OCI-LY1 (cell line): ENCODE measurements around the gene TNRC6C.
"Not testable (repeated sequence)": the region's sequence is repeated elsewhere in the genome, so short reads cannot be mapped to it uniquely, and the experiment has no call there.

Experiments
- H2AFZ ChIP-seq: fragments of 200-600 bp; sonication (generic), shearing (Covaris generic); 2 replicates; pipeline ENCODE4 v1.6.0; 2014; ENCODE audit warnings: antibody characterized with exemption, mild to moderate bottlenecking, low read length
- H3F3A ChIP-seq: fragments of 200-600 bp; sonication (generic), shearing (Covaris generic); 2 replicates; pipeline ENCODE4 v1.6.0; 2014; ENCODE audit warnings: mild to moderate bottlenecking, antibody characterized with exemption, low read length, moderate library complexity; ENCODE audit not compliant: insufficient read depth
- H3K27ac ChIP-seq: fragments of 200-600 bp; sonication (generic); 2 replicates; pipeline ENCODE4 v1.5.1; 2014; ENCODE audit warnings: low read length, mixed run types, mild to moderate bottlenecking, low read depth; ENCODE audit not compliant: poor library complexity, severe bottlenecking
- H3K27me3 ChIP-seq: fragments of 200-600 bp; sonication (generic); 2 replicates; pipeline ENCODE4 v1.6.0; 2014; ENCODE audit warnings: antibody characterized with exemption, mild to moderate bottlenecking, low read length, moderate library complexity; ENCODE audit not compliant: insufficient read depth
- H3K36me3 ChIP-seq: fragments of 200-600 bp; sonication (generic); 2 replicates; pipeline ENCODE4 v1.6.1; 2014; ENCODE audit warnings: mild to moderate bottlenecking, antibody characterized with exemption, low read length, moderate library complexity, mixed read lengths; ENCODE audit not compliant: insufficient read depth
- H3K4me1 ChIP-seq: fragments of 200-600 bp; sonication (generic); 2 replicates; pipeline ENCODE4 v1.5.1; 2014; ENCODE audit warnings: mild to moderate bottlenecking, low read length, moderate library complexity; ENCODE audit not compliant: insufficient read depth, severe bottlenecking
- H3K4me2 ChIP-seq: fragments of 200-600 bp; sonication (generic), shearing (Covaris generic); 2 replicates; pipeline ENCODE4 v1.6.1; 2014; ENCODE audit warnings: low read length
- H3K4me3 ChIP-seq: fragments of 200-600 bp; sonication (generic); 2 replicates; pipeline ENCODE4 v1.5.1; 2014; ENCODE audit warnings: low read length, low read depth, mild to moderate bottlenecking, mixed read lengths; ENCODE audit not compliant: poor library complexity, severe bottlenecking
- H3K79me2 ChIP-seq: fragments of 200-600 bp; shearing (Covaris generic); 2 replicates; pipeline ENCODE4 v1.6.1; 2016; ENCODE audit warnings: mixed run types, low read length, mixed read lengths; ENCODE audit not compliant: insufficient read depth
- H3K9ac ChIP-seq: fragments of 200-600 bp; sonication (generic), shearing (Covaris generic); 2 replicates; pipeline ENCODE4 v1.6.1; 2014; ENCODE audit warnings: mild to moderate bottlenecking, low read length, mixed read lengths
- H3K9me2 ChIP-seq: fragments of 200-600 bp; sonication (generic), shearing (Covaris generic); 2 replicates; pipeline ENCODE4 v1.6.1; 2014; ENCODE audit warnings: low read depth, mild to moderate bottlenecking, low read length, mixed read lengths
- H3K9me3 ChIP-seq: fragments of 200-600 bp; shearing (Covaris generic); 2 replicates; pipeline ENCODE4 v1.6.1; 2014; ENCODE audit warnings: low read length, mixed read lengths
- H4K20me1 ChIP-seq: fragments of 200-600 bp; sonication (generic), shearing (Covaris generic); 2 replicates; pipeline ENCODE4 v1.6.0; 2016; ENCODE audit warnings: mild to moderate bottlenecking, low read length; ENCODE audit not compliant: insufficient read depth
- CTCF ChIP-seq: fragments of 200-600 bp; sonication (generic), shearing (Covaris generic); IDR thresholded peaks from 2 replicates; pipeline ENCODE4 v1.5.1; 2017; ENCODE audit warnings: mild to moderate bottlenecking, antibody characterized with exemption, low read length, moderate library complexity, mixed read lengths
- EZH2 ChIP-seq: fragments of 200-600 bp; sonication (generic), shearing (Covaris generic); IDR thresholded peaks from 2 replicates; pipeline ENCODE4 v1.8.0; 2017; ENCODE audit warnings: borderline replicate concordance, mixed run types, mild to moderate bottlenecking, antibody characterized with exemption, low read length, moderate library complexity, mixed read lengths

TNRC6C gene

GRCh38 chr17:78075011-78075410 lies 116.5 kb downstream of the TNRC6C start:
- Histone ChIP-seq H3K4me2 (no peak overlapping the region), H2AFZ (no peak overlapping the region), H3K27ac (no peak overlapping the region), H3K27me3 (no peaks in the 10 kb centered on the region), H3K4me1 (no peaks in the 10 kb centered on the region), H3K9ac (no peak overlapping the region), H3K36me3 (peaks cover 11% of the 10 kb centered on the region; the same call in 1 of the 2 replicates), H4K20me1 (no peaks in the 10 kb centered on the region), H3K4me3 (no peak overlapping the region), H3F3A (no peaks in the 10 kb centered on the region), H3K9me2 (no peaks in the 10 kb centered on the region), H3K9me3 (no peaks in the 10 kb centered on the region), H3K79me2 (no peaks in the 10 kb centered on the region)
- no peak for TF ChIP-seq EZH2

DNA sequence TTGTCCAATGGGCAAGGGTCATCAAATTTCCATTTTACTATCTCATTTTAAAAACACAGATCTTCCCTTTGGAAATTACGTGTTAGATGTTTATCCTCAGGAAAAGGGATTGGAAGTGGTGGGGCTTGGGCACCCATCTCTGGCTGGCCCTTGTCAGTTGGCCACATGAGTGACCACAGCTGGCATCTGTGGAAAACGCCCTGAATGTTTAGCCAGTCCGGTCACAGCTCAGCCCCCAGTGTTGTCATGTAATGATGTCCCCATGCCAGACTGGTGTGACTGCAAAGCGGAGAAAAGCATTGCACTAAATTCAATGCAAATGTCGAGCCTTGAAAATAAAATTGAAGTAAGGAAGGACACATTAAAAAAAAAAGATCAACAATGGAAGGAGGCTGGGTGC lies 117.0 kb downstream of the TNRC6C start:
- Histone ChIP-seq H3K4me3 (no peak overlapping the region), H3K4me2 (no peak overlapping the region), H2AFZ (no peak overlapping the region), H3K36me3 (peaks cover 11% of the 10 kb centered on the region; the same call in 1 of the 2 replicates), H3K27ac (no peak overlapping the region), H3K27me3 (no peaks in the 10 kb centered on the region), H3K9me2 (no peaks in the 10 kb centered on the region), H3K4me1 (no peaks in the 10 kb centered on the region), H3K9me3 (no peaks in the 10 kb centered on the region), H3K79me2 (no peaks in the 10 kb centered on the region), H4K20me1 (no peaks in the 10 kb centered on the region), H3F3A (no peaks in the 10 kb centered on the region), H3K9ac (no peak overlapping the region)
- no peak for TF ChIP-seq CTCF
- TF ChIP-seq EZH2: no peak

DNA sequence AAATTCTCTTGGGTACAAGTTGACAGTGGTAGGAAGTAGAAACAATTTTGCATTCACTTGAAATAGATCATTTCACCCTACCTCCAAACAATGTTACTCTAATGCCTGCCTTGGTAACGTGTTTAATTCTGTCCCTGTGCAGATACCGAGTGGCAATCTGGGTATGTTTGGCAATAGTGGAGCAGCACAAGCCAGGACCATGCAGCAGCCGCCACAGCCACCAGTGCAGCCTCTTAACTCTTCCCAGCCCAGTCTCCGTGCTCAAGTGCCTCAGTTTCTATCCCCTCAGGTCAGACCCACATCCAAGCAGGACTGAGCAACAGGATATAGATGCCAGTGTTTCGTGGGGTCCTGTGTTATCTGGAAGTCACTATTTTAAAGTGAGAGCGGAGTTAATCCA lies 120.8 kb downstream of the TNRC6C start:
- no peaks in the 10 kb centered on the region for H3K79me2 ChIP-seq
- H2AFZ ChIP-seq: no peak overlapping the region
- H3K9me2 ChIP-seq: no peaks in the 10 kb centered on the region
- peaks cover 5% of the 10 kb centered on the region; the same call in 1 of the 2 replicates for H3K36me3 ChIP-seq
- H3K27ac ChIP-seq: no peak overlapping the region
- no peaks in the 10 kb centered on the region for H3F3A ChIP-seq
- no peaks in the 10 kb centered on the region for H3K27me3 ChIP-seq
- no peaks in the 10 kb centered on the region for H3K4me1 ChIP-seq
- H3K4me2 ChIP-seq: no peak overlapping the region
- TF ChIP-seq EZH2: no peak
- no peak overlapping the region for H3K9ac ChIP-seq
- H4K20me1 ChIP-seq: no peaks in the 10 kb centered on the region
- H3K4me3 ChIP-seq: no peak overlapping the region
- H3K9me3 ChIP-seq: no peaks in the 10 kb centered on the region

DNA sequence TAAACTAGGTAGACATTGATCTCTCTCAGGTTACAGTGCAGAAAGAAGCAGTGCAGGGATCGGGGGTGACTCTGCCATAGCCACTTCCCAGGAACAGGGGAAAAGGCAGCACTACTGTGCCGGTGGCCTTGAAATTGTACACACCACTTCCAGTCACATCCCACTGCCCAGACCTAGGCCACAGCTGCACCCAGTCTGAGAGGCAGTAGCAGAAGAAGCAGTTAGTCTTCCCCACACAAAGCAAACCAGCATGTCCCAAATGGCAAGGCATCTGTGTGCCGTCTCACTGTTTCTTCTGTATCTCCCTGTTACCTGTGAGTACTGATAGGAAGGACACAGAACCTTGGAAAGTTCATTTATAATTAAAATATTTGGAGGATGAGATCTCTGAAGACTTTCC lies 123.0 kb downstream of the TNRC6C start:
- Histone ChIP-seq H3K27me3 (no peaks in the 10 kb centered on the region), H3K4me2 (no peak overlapping the region), H3K4me3 (no peak overlapping the region), H3K9ac (no peak overlapping the region), H3K4me1 (no peaks in the 10 kb centered on the region), H3K79me2 (no peaks in the 10 kb centered on the region), H4K20me1 (no peaks in the 10 kb centered on the region), H3K27ac (no peak overlapping the region), H3K9me3 (no peaks in the 10 kb centered on the region), H3K9me2 (no peaks in the 10 kb centered on the region), H3F3A (no peaks in the 10 kb centered on the region), H3K36me3 (peaks cover 3% of the 10 kb centered on the region; the same call in 1 of the 2 replicates), H2AFZ (no peak overlapping the region)
- no peak for TF ChIP-seq EZH2

DNA sequence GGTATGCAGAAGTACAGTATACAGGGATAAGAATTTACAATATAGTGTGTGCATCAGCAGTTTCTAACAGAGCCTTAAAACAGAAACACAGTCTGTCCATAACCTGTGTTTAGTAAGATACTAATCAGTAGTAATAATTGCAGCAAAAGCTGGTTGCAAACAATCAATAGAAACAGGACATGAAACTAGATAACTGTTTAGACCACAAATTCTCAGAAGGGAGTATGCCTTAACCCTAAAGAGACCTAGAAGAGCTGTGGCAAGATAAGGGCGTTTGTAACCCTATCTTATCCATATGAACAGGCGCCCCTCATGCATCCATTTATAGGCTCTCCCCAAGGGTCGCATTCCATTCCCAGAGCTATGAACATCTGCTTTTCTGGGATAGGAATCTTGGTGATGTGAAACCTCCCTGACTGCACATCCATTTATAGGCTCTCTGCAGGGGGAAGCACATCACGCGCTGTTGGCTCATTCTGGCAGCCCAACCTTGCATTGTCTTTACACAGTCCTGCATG lies 123.9 kb downstream of the TNRC6C start:
- H3K4me2 ChIP-seq, H3K36me3 ChIP-seq: not testable (repeated sequence)

More for the DNA sequence above, 123.9 kb downstream of the TNRC6C start:
- H3K9ac ChIP-seq, H3K4me1 ChIP-seq, H3K9me2 ChIP-seq, H3K27me3 ChIP-seq, H3F3A ChIP-seq, H3K9me3 ChIP-seq, H4K20me1 ChIP-seq, H3K27ac ChIP-seq, H2AFZ ChIP-seq, H3K4me3 ChIP-seq, H3K79me2 ChIP-seq: not testable (repeated sequence)
